ENCODE measurements around the gene MSI1. TPM values are rescaled to one million over a fixed set of nuclear protein-coding genes. Genes with fewer than 3 reads are reported as not detected.

Gene MSI1
- polyA plus RNA-seq, 1 experiment: not detected

DNA sequence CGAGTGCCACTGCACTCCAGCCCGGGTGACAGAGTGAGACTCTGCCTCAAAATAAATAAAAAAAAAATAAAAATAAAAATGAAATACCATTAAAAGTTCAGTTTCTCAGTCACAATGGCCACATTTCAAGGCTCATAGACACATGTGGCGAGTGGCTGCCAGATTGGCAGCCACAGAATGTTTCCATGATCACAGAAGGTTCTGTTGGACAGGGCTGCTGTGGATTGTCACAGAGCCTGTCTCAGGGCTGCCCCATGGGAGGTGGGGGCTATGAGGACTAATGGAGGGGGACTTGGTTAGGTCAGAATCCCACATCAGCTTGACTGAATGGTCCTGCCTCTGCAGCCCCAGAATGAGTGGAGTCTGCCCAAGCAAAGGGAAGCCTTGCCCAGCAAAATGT is 37.6 kb downstream of the MSI1 start:
- no peak overlapping the region for H3K4me3 ChIP-seq (ENCODE audit: low read depth, low read length)
- peaks cover 5% of the 10 kb centered on the region; the same call in 1 of the 2 replicates for H3K27me3 ChIP-seq (ENCODE audit: control insufficient read depth, insufficient read depth, low read length)
- H3K36me3 ChIP-seq (ENCODE audit: control insufficient read depth, insufficient read depth, low read length): no peaks in the 10 kb centered on the region
- no peak for DNase-seq (ENCODE audit: low read depth)
- CTCF ChIA-PET: interaction anchor here (1.1 to 1.3 kb wide), 2 partner anchors 13 to 29 kb away, joined by 3 read pairs; no protein-coding TSS in a partner anchor
- POLR2A ChIA-PET: no interaction called here
- TF ChIP-seq, protein P1, sequence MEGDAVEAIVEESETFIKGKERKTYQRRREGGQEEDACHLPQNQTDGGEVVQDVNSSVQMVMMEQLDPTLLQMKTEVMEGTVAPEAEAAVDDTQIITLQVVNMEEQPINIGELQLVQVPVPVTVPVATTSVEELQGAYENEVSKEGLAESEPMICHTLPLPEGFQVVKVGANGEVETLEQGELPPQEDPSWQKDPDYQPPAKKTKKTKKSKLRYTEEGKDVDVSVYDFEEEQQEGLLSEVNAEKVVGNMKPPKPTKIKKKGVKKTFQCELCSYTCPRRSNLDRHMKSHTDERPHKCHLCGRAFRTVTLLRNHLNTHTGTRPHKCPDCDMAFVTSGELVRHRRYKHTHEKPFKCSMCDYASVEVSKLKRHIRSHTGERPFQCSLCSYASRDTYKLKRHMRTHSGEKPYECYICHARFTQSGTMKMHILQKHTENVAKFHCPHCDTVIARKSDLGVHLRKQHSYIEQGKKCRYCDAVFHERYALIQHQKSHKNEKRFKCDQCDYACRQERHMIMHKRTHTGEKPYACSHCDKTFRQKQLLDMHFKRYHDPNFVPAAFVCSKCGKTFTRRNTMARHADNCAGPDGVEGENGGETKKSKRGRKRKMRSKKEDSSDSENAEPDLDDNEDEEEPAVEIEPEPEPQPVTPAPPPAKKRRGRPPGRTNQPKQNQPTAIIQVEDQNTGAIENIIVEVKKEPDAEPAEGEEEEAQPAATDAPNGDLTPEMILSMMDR (IDR thresholded peaks at IDR 0.05; ENCODE audit: insufficient read depth, low read depth, low read length): no peak

DNA sequence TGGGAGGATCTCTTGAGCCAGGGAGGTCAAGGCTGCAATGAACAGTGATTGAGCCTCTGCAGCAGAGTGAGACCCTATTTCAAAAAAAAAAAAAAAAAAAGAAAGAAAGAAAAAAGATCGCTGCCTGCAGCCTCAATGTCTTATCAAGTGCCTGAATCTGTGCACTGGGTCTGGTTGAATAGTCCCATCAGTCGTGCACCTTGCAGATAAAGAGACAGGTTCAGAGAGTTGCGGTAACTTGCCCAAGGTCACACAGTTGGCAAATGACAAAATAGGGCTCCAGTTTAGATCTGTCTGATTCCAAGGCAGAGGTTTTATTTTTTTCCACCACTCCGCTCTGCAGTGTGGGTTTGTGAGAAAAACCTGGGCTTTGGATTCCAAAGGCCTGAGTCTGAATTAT is 40.7 kb downstream of the MSI1 start:
- no peak for DNase-seq (ENCODE audit: low read depth)
- Histone ChIP-seq H3K36me3 (ENCODE audit: control insufficient read depth, insufficient read depth, low read length) (no peaks in the 10 kb centered on the region), H3K27me3 (ENCODE audit: control insufficient read depth, insufficient read depth, low read length) (peaks cover 5% of the 10 kb centered on the region; the same call in 1 of the 2 replicates), H3K4me3 (ENCODE audit: low read depth, low read length) (no peak overlapping the region)
- ChIA-PET POLR2A (no interaction called here), CTCF (interaction anchor here (0.6 to 2.7 kb wide), 3 partner anchors 28 to 426 kb away, joined by 3 to 7 read pairs (median 3); no protein-coding TSS in a partner anchor)
- TF ChIP-seq, protein P1 (IDR thresholded peaks at IDR 0.05; ENCODE audit: insufficient read depth, low read depth, low read length): no peak

DNA sequence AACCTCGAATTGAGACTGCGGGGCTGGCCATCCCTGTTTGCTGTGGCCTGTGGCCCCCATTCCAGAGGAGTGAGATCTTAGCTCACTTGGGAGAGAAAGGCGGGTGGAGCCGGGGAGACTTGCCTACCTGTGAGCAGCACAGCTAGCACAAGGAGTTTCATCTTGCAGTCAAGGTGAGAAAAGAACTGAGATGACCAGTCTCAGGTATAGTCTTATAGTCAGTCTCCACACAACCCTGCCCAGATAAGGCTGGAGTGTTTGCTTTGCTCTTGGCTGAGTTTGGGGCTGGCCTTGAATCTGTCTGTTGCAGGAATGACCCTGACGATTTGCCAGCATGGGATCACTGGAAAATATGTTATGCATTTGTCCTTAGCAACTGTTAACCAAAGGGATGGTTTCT is 41.4 kb downstream of the MSI1 start, which contains the start of gene PLA2G1B:
Gene PLA2G1B, minus strand, starts transcription at position 187 of the 400 bp plus-strand sequence. Its CDS starts 26 bp downstream, at position 161.
- no peak for DNase-seq (ENCODE audit: low read depth)
- no peak within 1 kb of the TSS for H3K4me3 ChIP-seq (ENCODE audit: low read depth, low read length)
- no peaks in the 10 kb centered on the region for H3K36me3 ChIP-seq (ENCODE audit: control insufficient read depth, insufficient read depth, low read length)
- POLR2A ChIA-PET: no interaction called here
- H3K27me3 ChIP-seq (ENCODE audit: control insufficient read depth, insufficient read depth, low read length): peaks cover 5% of the 10 kb centered on the region; the same call in 1 of the 2 replicates
- CTCF ChIA-PET: interaction anchor here (0.5 to 2.7 kb wide), 4 partner anchors 9 to 321 kb away, joined by 3 to 9 read pairs (median 5); no protein-coding TSS in a partner anchor
- TF ChIP-seq, protein P1 (IDR thresholded peaks at IDR 0.05; ENCODE audit: insufficient read depth, low read depth, low read length): no peak

DNA sequence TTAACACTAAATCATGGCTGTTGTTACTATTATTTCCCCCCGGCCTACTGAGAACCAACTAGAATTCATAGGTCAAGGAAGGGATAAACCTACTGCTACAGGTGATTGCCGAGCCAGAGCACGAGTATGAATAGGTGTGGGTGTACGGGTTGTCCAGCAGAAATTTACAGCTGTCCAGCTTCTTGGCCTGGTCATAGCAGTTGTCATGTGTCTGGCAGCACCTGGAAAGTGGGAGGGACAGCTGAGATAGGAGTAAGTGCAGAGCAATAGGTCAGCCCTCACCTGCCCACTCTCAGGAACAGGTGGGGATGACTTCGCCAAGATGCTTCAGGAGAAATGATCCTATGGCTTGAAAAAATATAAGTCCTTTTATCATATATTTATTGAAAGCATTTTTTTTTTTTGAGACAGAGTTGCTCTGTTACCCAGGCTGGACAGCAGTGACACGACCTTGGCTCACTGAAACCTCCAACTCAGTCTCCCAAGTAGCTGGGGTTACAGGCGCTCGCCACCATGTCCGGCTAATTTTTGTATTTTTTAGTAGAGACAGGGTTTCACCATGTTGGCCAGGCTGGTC is 44.0 kb downstream of the MSI1 start:
- H3K36me3 ChIP-seq (ENCODE audit: control insufficient read depth, insufficient read depth, low read length): no peaks in the 10 kb centered on the region
- no peak overlapping the region for H3K4me3 ChIP-seq (ENCODE audit: low read depth, low read length)
- TF ChIP-seq, protein P1 (IDR thresholded peaks at IDR 0.05; ENCODE audit: insufficient read depth, low read depth, low read length): no peak
- DNase-seq (ENCODE audit: low read depth): no peak
- ChIA-PET CTCF (interaction anchor here (0.7 to 1.8 kb wide), 7 partner anchors 10 to 214 kb away, joined by 3 to 10 read pairs (median 3); partner anchors contain the start of gene SIRT4), POLR2A (no interaction called here)
- H3K27me3 ChIP-seq (ENCODE audit: control insufficient read depth, insufficient read depth, low read length): peaks cover 5% of the 10 kb centered on the region

DNA sequence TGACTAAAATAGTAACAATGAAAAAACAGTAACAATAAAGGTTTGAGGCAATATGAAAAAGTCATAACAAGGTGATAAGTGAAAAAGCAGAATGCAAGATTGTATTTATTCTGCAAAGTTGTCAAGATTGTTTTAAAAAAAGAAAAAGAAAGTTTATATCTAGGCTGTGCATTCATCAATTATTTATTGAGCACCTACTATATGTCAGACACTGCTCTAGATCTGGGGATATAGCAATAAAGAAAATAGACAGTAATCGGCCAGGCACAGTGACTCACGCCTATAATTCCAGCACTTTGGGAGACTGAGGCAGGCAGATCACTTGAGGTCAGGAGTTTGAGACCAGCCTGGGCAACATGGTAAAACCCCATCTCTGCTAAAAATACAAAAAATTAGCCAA is 45.2 kb downstream of the MSI1 start:
- TF ChIP-seq, protein P1 (IDR thresholded peaks at IDR 0.05; ENCODE audit: insufficient read depth, low read depth, low read length): no peak
- no peak for DNase-seq (ENCODE audit: low read depth)
- Histone ChIP-seq H3K4me3 (ENCODE audit: low read depth, low read length) (no peak overlapping the region), H3K27me3 (ENCODE audit: control insufficient read depth, insufficient read depth, low read length) (peaks cover 5% of the 10 kb centered on the region), H3K36me3 (ENCODE audit: control insufficient read depth, insufficient read depth, low read length) (no peaks in the 10 kb centered on the region)
- CTCF ChIA-PET: interaction anchor here (1.4 to 1.8 kb wide), 2 partner anchors 22 to 39 kb away, joined by 3 to 7 read pairs; partner anchors contain the start of gene SIRT4
- POLR2A ChIA-PET: no interaction called here

All from BJ (cell line).